Thyroid gland (tissue), 4 donors: Measurements from ENCODE around the gene DOK7. TPM values are rescaled to one million over a fixed set of nuclear protein-coding genes. Genes with fewer than 3 reads are reported as not detected.

Source experiments
- DNase-seq, 2 donors: peaks; one replicate each; pipeline ENCODE4 v3.0.0-alpha.2; 2019
- H3K27ac ChIP-seq, 3 donors: fragments of 200-600 bp; sonication (generic); 1 replicate in 2 of 3; 2 replicates in 1 of 3; pipeline ENCODE4 v1.5.1; 2016 to 2019; ENCODE audit warnings: mild to moderate bottlenecking in 1 of 3, moderate library complexity in 1 of 3
- H3K27me3 ChIP-seq: fragments of 200-600 bp; sonication (generic); one replicate; pipeline ENCODE4 v1.5.1; 2019
- H3K36me3 ChIP-seq, 2 donors: fragments of 200-600 bp; sonication (generic); one replicate each; pipeline ENCODE4 v1.5.1; 2016 to 2019
- H3K4me1 ChIP-seq, 2 donors: fragments of 200-600 bp; sonication (generic); one replicate each; pipeline ENCODE4 v1.5.1; 2017 to 2019
- H3K4me3 ChIP-seq, 3 donors: fragments of 200-600 bp; sonication (generic); replicated peaks in 1 of 3; 1 replicate in 2 of 3; 2 replicates in 1 of 3; pipeline ENCODE4 v1.5.1; 2016; ENCODE audit warnings: mild to moderate bottlenecking in 1 of 3
- H3K9me3 ChIP-seq: fragments of 200-600 bp; sonication (generic); one replicate; pipeline ENCODE4 v1.5.1; 2017
- CTCF ChIP-seq, 6 experiments: fragments of 200-600 bp in 3 of 6; fragments of 450-650 bp in 3 of 6; sonication (generic) in 3 of 6; IDR thresholded peaks; one replicate each; pipeline ENCODE4 v1.5.1; 2016 to 2019; ENCODE audit warnings: antibody characterized with exemption in 6 of 6, mild to moderate bottlenecking in 2 of 6, inconsistent platforms in 1 of 6, moderate library complexity in 1 of 6
- POLR2A ChIP-seq, 2 donors: fragments of 450-650 bp; IDR thresholded peaks; one replicate each; pipeline ENCODE4 v1.6.1; 2017; ENCODE audit warnings: antibody characterized with exemption in 2 of 2, mild to moderate bottlenecking in 2 of 2, moderate library complexity in 1 of 2
- WGBS, 2 donors: methylation state at CpG; one replicate each; pipeline ENCODE4 v1.1.5; 2017; 5-methylcytosine and 5-hydroxymethylcytosine counted together
- intact Hi-C: fragments of 100-400 bp; cut with DNase I; formaldehyde crosslinking; loops from one replicate; pipeline ENCODE4 v1.15.1; 2023
- total RNA-seq, 4 donors: library from RNA; depleted of rRNA; stranded (reverse); fragments of >200 nt; gene quantifications; one replicate each; pipeline ENCODE4 v1.2.3, GENCODE V29; 2016

The DOK7 gene
- total RNA-seq, 4 donors from 2014 or later: 0.25 to 2.7 (median 0.52) TPM

- intact Hi-C loops: no loop called here
- 98% methylated on average over 14 to 16 of the region's 16 CpGs for WGBS, 2 donors
- TF ChIP-seq POLR2A (IDR thresholded peaks at IDR 0.05) (no peak), CTCF (IDR thresholded peaks at IDR 0.05) (no peak)
- no peaks in the 10 kb centered on the region for H3K9me3 ChIP-seq
- no peak overlapping the region for H3K27ac ChIP-seq
- no peak for DNase-seq
- H3K36me3 ChIP-seq: peaks cover 7 to 13% of the 10 kb centered on the region in 2 donors
- H3K4me1 ChIP-seq: no peaks in the 10 kb centered on the region
- no peak overlapping the region for H3K4me3 ChIP-seq
- no peaks in the 10 kb centered on the region for H3K27me3 ChIP-seq
Observed at GRCh38 chr4:3423406-3423805, 39.7 kb upstream of the DOK7 start.

DNA sequence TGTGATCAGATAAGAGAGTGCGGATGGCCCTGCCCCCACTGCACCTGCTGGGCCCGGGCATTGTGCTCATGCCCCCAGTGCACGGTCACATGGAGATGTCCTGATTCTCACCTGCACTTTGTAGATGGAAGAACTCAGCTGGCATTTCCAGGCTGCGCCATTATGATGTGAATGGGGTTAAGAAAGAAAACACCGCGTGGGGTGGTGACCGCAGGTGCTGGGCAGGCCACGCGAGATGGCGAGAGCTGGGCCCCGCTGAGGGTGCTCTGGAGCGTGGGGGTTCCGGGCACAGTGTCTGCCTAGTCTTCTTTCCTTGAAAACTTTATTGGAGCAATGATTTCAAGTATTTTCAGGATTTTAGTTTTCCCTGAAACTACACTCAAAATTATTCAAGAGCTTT lies 39.2 kb upstream of the DOK7 start:
- Histone ChIP-seq H3K27me3 (no peaks in the 10 kb centered on the region), H3K36me3 (peaks cover 7 to 13% of the 10 kb centered on the region in 2 donors), H3K9me3 (no peaks in the 10 kb centered on the region), H3K27ac (no peak overlapping the region), H3K4me3 (no peak overlapping the region), H3K4me1 (no peaks in the 10 kb centered on the region)
- no peak for DNase-seq
- TF ChIP-seq CTCF (IDR thresholded peaks at IDR 0.05) (no peak), POLR2A (IDR thresholded peaks at IDR 0.05) (no peak)
- WGBS, 2 donors: 94 to 96% methylated on average over 13 of the region's 13 CpGs
- intact Hi-C loops: no loop called here

DNA sequence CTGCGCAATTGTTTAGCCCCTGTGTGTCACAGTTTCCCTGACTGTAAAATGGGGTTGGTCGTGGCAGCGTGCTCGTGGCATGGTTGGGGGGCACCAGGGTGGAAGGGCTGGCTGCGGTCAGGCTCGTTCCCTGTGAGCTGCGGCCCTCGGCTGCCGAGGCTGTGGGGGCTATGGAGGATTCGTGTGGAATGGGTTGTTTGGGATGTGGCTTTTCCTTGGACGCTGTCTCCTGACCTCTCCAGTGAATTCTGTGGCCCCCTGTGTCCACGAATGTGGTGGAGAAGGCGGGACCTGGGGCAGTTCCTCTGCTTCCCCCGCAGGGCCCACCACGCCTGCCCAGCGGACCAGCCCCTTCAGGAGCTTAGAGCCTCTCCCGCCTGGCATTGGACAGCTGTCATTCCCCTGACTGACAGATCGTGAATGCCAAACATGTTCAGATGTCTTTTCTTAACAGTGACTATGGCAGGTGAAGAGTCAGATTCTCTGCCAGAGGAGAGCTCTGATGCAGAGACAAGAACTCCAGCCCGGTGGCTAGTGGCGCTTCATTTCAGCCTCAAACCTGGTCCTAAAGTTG lies 38.5 kb upstream of the DOK7 start:
- H3K9me3 ChIP-seq: no peaks in the 10 kb centered on the region
- H3K27me3 ChIP-seq: no peaks in the 10 kb centered on the region
- WGBS, 2 donors: 92 to 96% methylated on average over 16 to 20 of the region's 20 CpGs
- H3K4me3 ChIP-seq: no peak overlapping the region
- no peak for DNase-seq
- no peaks in the 10 kb centered on the region for H3K4me1 ChIP-seq
- H3K27ac ChIP-seq: no peak overlapping the region
- intact Hi-C loops: no loop called here
- H3K36me3 ChIP-seq: peaks cover 7 to 13% of the 10 kb centered on the region in 2 donors
- TF ChIP-seq CTCF (IDR thresholded peaks at IDR 0.05) (no peak), POLR2A (IDR thresholded peaks at IDR 0.05) (no peak)

DNA sequence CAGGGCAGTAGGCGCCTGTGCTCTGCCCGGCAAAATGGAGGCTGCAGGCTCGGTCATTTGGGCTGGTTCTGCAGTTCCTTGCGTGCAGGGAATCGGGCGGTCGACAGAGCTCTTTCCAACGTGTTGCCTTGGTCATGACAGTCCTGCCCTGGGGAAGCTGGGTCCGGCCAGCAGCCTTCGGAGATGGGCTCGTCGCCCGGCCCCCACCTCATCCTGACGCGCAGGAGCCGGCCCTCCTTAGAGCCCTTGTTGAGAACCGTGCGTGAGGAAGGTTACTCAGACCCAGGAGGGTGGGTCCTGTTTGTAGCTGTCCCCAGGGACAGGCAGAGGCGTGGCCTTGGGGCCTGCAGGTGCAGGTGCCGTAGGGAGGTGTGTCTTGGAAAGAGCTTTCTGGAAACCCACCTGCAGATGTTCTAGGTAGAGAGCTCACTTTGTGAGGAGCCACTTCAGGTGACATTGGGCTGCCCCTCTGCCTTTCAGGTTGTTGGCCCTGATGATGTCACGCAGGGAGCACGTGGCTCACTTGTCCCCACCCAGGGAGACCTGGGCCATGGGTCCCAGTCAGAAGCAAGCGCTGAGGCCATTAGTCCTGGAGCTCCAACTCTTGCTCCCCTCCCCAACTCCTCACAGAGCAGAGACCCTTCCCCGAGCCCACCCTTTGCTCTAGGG lies 36.5 kb upstream of the DOK7 start:
- intact Hi-C loops: no loop called here
- H3K27ac ChIP-seq: no peak overlapping the region
- no peaks in the 10 kb centered on the region for H3K9me3 ChIP-seq
- no peaks in the 10 kb centered on the region for H3K4me1 ChIP-seq
- WGBS, 2 donors: 93% methylated on average over 19 to 24 of the region's 24 CpGs
- no peaks in the 10 kb centered on the region for H3K27me3 ChIP-seq
- H3K36me3 ChIP-seq: peaks cover 7 to 14% of the 10 kb centered on the region in 2 donors
- no peak for DNase-seq
- H3K4me3 ChIP-seq: no peak overlapping the region
- TF ChIP-seq CTCF (IDR thresholded peaks at IDR 0.05) (no peak), POLR2A (IDR thresholded peaks at IDR 0.05) (no peak)

DNA sequence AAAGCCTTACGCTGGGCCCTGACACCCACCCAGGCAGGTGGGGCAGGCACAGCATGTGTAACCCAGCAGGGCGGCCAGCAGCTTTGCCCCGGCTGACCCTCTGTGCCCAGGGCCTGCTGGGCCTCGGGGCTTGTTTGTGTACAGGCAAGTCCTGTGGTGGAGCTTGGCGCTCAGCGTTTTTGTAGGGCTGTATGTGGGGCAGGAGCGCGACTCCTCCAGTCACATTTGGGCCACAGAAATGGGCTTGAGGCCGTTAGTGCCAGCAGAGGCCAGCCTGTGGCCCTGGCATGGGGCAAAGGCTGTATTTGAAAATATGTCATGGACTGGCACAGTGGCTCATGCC lies 36.0 kb upstream of the DOK7 start:
- no peaks in the 10 kb centered on the region for H3K4me1 ChIP-seq
- TF ChIP-seq CTCF (IDR thresholded peaks at IDR 0.05) (no peak), POLR2A (IDR thresholded peaks at IDR 0.05) (no peak)
- no peak overlapping the region for H3K4me3 ChIP-seq
- intact Hi-C loops: no loop called here
- no peak for DNase-seq
- H3K27ac ChIP-seq: no peak overlapping the region
- H3K36me3 ChIP-seq: peaks cover 7 to 14% of the 10 kb centered on the region in 2 donors
- 98 to 100% methylated on average over 6 to 8 of the region's 9 CpGs for WGBS, 2 donors
- H3K9me3 ChIP-seq: no peaks in the 10 kb centered on the region
- H3K27me3 ChIP-seq: no peaks in the 10 kb centered on the region
